T follicular helper cell (primary cell): Measurements from ENCODE around the gene LCN2.
"Not testable (repeated sequence)": the region's sequence is repeated elsewhere in the genome, so short reads cannot be mapped to it uniquely, and the experiment has no call there.

Experiments
- DNase-seq: peaks from one replicate; pipeline ENCODE4 v3.0.0-alpha.2; 2020; ENCODE audit warnings: low read depth
- total RNA-seq, 2 experiments: gene quantifications; one replicate each; lab custom pipeline; 2026; lab: John Stamatoyannopoulos, UW

Gene LCN2
- 0 reads per million in 2 experiments for total RNA-seq

- DNase-seq: no peak
Measured at GRCh38 chr9:128149001-128149701, at the start of gene LCN2. LCN2 (plus strand) TSS chr9:128149453; CDS start chr9:128149526, 73 bp downstream.

GRCh38 chr9:128099932-128100491 is 49.2 kb upstream of the LCN2 start:
- no peak for DNase-seq

GRCh38 chr9:128100581-128100980 is 48.7 kb upstream of the LCN2 start:
- no peak for DNase-seq

- no peak for DNase-seq
Measured at GRCh38 chr9:128101231-128101661, 48.0 kb upstream of the LCN2 start.

- no peak for DNase-seq
Measured at GRCh38 chr9:128101690-128102089, 47.6 kb upstream of the LCN2 start.

GRCh38 chr9:128102196-128102595 is 47.1 kb upstream of the LCN2 start:
- DNase-seq: no peak

- no peak for DNase-seq
Measured at GRCh38 chr9:128102861-128103588, 46.2 kb upstream of the LCN2 start.

GRCh38 chr9:128103589-128103962 is 45.7 kb upstream of the LCN2 start:
- DNase-seq: peak; percentile 26

GRCh38 chr9:128104171-128104618 is 45.1 kb upstream of the LCN2 start:
- no peak for DNase-seq

- DNase-seq: no peak
Measured at GRCh38 chr9:128105538-128106175, 43.6 kb upstream of the LCN2 start.

- DNase-seq: no peak
Measured at GRCh38 chr9:128106181-128106939, 42.9 kb upstream of the LCN2 start.

- no peak for DNase-seq
Measured at GRCh38 chr9:128106940-128107467, 42.2 kb upstream of the LCN2 start.

- DNase-seq: no peak
Measured at GRCh38 chr9:128107468-128108268, 41.6 kb upstream of the LCN2 start.

GRCh38 chr9:128108269-128109049 is 40.8 kb upstream of the LCN2 start:
- DNase-seq: no peak

- DNase-seq: no peak
Measured at GRCh38 chr9:128109050-128109709, 40.1 kb upstream of the LCN2 start.

- not testable (repeated sequence) for DNase-seq
Measured at GRCh38 chr9:128111726-128112125, 37.5 kb upstream of the LCN2 start.

GRCh38 chr9:128113526-128114325 is 35.5 kb upstream of the LCN2 start:
- no peak for DNase-seq
